Activated naive CD8-positive, alpha-beta T cell treated with anti-CD3 and anti-CD28 coated beads, Interleukin-2, amount 50 U/mL, for 16 hours (primary cell): Measurements from ENCODE around the gene TMEM198.

ENCODE experiments used
- DNase-seq: peaks from one replicate; pipeline ENCODE4 v3.0.0-alpha.2; 2020; ENCODE audit warnings: low read depth, low spot score

TMEM198 gene

DNA sequence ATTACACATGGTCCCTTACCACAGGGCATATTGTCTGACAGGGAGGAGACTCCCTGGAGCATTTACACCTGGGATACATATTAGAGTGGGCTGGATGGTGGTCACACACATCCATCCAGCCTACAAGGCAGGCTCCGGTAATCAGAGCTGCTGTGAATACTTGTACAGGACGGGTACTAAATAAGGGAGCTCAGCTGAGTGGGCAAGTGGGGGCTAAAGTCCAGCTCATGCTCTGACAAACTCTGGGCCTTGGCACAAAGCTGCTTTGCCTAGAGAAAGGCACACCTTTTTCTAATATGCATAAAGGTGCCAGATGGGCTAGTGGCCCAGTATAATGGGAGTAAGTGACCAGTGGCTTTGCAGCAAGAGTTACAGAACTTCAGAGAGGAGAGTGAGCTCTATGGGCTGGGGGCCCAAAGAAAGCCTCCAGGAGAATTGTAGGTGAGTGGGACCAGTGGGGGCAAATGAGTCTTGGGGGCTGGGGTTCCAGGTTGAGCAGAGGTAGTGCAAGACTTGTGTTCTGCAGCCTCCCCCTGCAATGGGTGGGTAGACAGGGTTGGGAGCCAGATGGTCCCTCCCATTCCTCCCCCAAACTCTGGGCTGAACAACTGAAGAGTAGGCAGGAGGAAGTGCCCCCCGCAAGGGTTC, 1.6 kb downstream of the TMEM198 start:
- DNase-seq: no peak

DNA sequence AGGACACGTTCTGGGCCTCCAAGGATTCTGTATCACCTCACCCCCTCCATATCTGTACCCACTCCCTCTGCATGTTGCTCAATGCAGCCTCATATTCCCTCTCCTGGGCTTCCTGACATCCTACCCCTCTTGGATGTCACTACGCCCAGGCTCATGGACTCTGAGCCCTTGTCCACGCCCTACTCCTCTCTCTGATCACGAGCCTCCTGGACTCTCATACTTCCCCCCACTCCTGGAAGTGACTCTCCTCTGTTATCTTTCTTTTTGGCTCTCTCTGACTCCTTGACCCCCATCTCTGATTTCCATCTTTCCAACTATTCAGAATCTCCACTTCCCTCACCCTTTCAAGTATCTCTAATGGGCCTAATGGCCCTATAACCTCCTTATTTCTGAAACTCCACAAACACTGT, 2.1 kb downstream of the TMEM198 start:
- DNase-seq: no peak

DNA sequence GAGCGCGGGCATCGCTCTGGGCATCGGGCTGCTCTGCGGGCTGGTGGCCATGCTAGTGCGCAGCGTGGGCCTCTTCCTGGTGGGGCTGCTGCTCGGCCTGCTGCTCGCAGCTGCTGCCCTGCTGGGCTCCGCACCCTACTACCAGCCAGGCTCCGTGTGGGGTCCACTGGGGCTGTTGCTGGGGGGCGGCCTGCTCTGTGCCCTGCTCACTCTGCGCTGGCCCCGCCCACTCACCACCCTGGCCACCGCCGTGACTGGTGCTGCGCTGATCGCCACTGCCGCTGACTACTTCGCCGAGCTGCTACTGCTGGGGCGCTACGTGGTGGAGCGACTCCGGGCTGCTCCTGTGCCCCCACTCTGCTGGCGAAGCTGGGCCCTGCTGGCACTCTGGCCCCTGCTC, 3.8 kb downstream of the TMEM198 start:
- no peak for DNase-seq

DNA sequence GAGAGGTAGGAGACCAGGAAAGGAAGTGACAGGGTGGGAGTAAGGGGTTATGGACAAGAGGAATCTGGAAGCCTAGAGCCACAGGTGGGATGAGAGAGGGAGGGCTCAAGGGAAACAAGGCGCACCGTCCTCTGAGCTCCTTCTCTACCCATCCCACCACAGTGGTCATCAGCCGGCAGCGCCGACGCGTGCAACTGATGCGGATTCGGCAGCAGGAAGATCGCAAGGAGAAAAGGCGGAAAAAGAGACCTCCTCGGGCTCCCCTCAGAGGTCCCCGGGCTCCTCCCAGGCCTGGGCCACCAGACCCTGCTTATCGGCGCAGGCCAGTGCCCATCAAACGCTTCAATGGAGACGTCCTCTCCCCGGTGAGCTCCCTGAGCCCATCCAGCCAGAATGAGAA, 5.2 kb downstream of the TMEM198 start:
- DNase-seq: no peak

DNA sequence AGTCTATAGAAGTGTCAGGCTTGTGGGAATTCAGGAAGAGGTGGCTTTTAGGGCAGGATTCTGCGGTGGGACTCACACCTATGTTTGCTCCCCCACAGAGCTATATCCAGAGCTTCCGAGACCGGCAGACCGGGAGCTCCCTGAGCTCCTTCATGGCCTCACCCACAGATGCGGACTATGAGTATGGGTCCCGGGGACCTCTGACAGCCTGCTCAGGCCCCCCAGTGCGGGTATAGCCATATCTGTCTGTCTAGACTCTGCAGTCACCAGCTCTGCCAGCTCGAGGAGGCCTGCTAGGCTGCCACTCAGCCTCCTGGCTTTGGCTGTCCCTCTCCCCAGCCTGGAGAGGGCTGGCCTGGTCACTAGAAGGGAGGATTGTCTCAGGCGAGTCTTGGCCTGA, 5.8 kb downstream of the TMEM198 start:
- no peak for DNase-seq

DNA sequence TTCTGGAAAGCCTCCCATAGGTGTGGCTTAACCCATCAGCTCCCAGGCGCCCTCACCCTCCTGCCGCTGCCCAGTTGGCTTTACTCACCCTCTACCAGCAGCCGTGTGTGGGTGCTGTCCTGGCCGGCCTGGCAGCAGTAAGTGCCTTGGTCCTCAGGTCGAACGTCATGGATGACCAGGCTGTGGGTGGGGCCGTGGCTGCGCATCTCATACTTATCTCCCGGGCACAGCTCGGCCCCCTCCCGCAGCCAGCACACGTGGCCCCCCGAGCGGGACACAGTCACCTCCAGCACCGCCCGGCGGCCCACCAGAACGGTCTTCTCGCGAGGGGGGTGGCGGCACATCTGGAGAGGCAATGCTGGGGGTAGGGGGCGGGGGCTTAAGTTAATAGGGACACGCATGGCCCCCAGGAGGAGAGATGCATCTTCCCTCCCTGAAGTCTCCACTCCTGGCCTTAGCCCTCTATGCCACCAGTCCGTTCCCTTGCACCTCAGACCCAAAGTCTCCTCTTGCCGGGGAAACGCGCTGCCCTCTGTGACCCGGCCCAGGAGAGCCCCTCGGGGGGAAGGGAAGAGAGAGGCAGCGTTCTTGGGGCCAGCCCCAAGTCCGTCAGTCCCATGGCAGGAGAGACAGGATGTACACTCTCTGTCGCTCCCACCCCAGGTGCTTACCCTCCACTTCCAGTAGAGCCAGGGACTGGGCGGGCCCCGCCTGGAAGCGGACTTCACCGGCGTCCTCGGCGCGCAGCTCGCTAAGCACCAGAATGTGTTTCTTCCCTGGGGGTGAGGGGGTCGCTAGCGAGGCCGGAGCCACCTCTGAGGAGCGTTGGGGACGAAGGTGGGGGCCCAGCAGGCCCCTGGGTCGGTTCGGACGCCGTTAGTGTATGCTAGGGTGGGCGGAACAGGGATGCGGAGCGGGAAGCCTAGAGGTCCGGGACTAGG, 7.9 kb downstream of the TMEM198 start:
- DNase-seq: no peak

DNA sequence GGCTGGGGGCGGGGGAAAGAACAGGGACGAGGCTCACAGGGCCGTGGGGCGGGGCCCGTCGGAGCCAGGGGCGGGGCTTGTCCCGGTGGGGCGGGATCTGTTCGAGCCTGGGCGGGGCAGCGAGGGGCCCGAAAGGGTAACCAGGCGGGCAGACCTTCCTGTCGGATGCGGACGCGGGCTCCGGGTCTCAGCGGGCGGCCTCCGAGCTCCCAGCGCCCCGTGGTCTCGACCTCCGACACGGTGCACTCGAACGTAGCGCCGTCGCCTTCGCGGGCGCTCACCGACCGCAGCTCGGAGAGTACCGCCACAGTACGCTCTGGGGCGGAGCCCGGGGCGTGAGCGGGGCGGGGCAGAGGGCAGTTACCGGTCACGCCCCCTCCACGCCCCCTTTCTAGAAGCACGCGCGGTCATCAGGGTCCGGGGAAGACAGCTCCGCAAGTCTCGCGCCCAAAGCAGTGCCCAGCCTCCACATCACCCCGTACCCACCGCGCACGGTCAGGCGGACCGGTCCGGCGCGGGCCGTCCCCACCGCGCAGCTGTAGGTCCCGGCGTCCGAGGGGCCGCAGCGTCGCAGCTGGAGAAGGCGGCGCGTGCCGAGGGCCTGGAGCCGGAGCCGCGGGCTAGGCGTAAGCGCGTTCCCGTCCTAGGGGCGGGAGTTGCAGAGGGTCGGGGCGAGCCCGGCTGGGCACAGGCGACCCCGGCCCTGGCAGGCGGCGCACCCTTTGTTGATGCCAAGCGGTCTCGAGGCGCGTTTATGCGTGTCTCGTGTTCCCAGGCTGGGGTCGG, 8.7 kb downstream of the TMEM198 start:
- peak; percentile 51 for DNase-seq

DNA sequence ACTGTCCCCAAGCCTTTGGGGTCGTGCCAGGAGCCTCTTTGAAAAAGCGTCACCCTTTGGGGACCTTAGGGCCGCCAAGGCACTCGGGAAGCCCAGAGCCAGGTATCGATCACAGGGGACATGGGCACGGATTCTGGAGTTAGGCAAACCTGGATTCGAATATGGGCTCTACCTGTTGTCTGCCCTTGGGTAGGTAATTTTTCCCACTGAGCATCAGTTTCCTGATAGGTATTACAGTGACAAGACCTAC, 9.3 kb downstream of the TMEM198 start:
- no peak for DNase-seq

DNA sequence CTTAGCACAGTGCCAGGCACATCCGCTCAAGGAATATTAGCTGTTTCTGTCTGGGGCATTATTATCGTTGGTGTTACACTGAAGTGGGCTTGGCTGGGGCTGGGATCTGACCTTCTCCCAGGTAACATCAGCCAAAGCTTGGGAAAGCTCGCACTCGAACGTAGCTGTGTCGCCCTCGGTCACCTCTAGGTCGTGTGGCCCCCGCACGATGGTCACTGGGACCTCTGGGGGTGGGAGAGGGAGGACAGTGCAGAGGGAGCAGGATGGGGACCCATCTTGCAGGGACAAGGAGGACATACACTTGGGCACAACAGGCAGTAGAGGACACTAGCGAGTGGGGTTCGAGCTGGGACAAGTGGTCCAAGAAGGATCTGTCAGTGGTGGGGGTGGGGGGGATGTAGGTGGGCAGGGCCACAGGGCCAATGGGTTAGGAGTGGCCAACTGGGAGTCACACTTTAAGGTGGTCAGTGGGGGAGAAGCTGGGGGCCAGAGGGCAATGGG, 9.7 kb downstream of the TMEM198 start:
- no peak for DNase-seq

DNA sequence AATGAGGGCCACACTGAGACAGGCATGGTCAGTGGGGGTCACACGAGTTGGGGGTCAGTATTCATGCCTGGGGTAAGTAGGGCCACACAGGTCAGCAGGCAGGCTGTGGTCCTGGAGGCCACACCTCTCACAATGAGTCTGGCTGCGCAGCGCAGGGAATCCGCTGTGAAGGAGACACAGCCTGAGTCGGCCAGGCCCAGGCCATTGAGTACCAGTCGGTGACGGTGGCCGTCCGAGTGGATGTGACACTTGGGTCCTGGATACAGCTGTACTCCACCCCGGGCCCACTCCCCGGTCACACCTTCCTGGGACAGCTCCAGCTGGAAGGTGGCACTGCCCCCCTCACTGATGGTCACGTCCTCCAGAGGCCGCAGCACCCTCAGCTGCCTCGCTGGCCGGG, 10.5 kb downstream of the TMEM198 start:
- DNase-seq: no peak

DNA sequence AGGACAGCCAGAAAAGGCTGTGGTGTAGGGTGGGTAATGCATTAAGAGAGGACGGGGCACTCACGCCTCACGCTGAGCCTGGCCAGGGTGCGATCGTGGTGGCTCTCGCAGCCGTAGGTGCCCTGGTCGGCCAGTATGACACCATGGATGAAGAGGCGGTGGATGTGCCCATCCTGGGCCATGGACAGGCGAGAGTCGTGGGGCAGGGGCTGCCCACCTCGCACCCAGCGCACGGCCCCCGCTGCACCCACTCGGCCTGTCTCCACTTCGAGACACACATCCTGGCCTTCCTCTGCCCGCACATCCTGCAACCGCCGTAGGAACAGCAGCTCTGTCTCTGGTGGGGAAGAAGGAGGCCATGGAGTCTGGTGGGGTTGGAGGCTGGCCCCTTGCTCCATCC, 12.1 kb downstream of the TMEM198 start:
- no peak for DNase-seq

DNA sequence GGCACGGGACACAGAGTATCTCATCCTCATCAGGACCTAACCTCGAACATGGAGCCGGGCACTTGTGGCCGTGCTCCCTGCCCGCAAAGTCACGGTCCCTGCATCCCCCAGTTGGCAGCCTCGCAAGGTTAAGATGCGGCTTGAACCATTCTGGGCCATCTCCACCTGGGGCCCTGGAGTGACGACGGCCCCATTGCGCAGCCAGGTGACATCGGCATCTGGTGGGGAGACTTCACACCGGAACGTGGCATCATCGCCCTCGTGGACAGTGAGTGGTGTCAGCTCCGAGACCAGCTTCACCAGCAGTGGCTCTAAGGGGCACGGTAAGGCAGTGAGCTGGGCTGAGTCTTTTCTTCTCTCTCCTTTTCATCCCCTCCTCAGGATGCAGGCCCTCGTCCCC, 12.6 kb downstream of the TMEM198 start:
- DNase-seq: no peak

DNA sequence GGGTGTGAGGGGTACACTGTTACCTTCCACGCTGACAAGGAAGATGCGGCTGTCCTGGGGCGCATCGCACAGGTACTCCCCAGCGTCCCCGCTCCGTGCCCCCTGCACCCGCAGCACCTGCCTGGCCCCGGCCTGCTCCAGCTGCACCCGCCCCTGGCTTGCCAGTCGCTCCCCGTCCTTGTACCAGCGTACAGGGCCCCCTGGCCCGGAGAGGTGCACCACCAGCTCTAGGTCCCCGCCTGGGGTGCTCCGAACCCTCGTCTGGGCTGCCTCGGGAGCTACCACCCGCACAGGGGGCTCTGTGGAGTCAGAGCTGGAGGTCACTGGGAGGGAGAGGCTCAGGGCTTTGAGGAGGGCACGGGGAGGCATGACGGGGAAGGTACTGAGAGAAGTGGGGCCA, 13.5 kb downstream of the TMEM198 start:
- DNase-seq: no peak

DNA sequence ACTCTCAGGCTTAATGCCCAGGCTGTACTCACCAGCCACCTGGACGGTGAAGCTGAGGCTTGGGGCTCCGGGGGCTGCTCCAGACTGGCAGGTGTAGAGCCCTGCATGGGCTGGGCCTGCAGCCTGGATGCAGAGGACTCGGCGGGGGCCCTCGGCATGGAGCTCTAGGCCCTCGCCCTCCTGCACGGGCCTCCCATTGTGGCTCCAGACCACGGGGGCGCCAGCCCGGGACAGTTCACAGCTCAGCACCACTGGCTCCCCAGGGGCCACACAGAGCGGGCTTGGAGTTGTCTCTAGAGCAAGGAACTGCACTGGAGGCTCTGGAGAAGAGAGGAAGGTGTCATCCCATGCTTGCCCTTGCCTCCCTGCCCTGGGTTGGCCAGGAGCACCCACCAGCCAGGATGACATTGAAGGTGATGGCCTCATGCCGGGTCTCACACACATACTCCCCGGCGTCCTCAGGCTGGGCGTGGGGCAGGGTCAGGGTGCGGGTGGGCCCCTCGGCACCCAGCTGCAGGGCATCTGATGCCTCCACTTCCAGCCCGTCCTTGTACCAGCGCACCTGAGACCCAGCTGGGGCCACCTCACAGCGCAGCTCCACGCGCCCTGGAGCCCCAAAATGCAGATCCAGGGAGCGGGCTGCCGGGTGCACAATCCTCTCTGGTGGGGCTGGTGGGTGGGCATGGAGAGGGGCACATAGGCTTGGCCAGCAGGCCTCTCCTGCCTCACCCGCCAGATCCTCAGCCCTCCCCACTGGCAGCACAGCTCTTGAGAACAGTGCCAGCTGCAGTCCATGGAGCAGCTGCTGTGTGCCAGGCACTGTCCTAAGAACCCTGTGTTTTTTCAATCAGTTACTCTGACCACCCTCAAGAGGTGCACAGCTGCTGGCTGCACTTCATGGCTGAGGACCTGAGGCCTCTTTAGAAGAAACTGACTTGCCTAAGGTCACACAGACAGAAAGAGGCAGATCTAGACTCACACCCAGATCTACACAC, 14.3 kb downstream of the TMEM198 start:
- DNase-seq: no peak

DNA sequence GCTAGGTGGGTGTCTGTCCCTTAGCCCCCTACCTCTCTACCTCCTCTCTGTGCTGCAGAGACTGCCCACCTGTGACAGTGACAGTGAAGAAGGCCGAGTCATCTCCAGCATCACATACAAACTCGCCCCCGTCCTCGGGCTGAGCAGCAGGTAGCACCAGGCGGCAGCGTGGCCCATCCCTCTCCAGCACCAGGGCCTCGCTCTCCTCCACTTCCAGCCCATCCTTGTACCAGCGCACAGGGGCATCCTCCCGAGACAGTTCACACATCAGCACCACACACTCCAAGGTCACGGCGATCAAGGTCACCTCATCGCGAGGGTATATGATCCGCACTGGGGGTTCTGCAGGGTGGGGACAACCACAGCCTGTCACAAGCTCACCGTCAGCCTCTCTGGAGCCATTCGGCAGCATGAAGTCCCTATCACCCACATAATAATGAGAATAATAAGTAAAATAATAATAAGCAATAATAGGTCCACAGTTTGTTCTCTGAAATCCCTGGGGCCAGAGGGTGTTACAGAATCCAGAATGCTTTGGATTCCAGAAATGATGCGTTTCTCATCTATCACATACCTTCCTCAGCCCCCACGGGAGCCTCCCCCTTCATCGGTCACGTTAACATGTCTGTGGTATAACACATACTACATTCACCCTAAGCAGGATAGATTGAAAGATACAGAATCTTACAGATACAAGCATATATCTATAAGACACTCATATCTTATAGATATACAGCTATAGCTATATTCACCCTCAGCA, 15.5 kb downstream of the TMEM198 start:
- no peak for DNase-seq

DNA sequence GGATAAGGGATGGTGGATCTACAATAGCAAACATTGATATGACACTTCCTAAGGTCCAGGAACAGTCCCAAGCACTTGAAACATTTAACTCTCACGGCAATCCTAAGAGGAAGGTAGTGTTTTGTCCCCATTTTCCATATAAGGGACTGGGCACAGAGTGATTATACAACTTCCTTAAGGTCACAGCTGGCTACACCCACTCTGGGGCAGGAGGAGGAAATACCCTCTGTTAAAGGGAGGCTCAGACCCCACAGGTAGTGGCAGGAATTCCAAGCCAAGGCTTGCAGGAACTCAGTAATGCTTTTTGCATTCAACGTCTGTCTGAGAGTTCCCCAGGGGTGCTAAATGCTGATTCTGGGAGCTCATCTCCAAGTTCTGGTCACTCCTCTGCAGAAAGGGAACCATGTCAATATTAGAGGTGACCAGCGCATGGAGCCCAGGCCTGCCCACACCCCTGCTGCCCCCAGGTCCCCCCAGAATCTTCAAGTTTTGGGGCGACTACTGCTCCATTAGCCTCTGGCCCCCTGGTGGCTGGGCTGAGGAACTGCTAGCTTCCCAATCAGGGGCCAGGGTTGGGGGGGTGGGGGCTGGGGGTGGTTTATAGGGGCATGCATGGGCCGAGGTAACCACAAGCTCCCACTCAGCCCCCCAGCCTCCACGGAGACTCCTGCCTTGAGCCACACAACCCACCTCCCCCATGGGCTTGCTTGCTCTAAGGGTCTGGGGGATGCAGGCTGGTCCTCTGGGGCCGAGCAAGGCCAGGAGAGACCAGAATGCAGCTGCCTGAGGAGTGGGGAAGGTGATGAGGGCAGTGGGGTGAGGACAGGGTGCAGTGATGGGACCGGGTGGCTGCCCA, 16.4 kb downstream of the TMEM198 start:
- no peak for DNase-seq

DNA sequence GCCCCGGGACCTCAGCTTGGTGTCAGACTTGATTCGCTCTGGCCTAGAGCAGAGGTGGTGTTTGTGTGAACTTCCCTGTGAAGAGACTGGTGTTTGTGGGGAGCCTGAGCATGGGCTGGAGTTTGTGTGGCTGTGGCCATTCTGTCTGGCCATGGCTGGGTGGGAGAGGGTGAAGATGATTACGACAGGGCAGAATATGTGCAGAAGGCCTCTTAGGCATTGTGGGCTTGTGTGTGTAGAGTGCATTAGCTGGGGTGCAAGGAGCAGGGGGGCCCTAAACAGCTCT, 17.0 kb downstream of the TMEM198 start:
- no peak for DNase-seq

DNA sequence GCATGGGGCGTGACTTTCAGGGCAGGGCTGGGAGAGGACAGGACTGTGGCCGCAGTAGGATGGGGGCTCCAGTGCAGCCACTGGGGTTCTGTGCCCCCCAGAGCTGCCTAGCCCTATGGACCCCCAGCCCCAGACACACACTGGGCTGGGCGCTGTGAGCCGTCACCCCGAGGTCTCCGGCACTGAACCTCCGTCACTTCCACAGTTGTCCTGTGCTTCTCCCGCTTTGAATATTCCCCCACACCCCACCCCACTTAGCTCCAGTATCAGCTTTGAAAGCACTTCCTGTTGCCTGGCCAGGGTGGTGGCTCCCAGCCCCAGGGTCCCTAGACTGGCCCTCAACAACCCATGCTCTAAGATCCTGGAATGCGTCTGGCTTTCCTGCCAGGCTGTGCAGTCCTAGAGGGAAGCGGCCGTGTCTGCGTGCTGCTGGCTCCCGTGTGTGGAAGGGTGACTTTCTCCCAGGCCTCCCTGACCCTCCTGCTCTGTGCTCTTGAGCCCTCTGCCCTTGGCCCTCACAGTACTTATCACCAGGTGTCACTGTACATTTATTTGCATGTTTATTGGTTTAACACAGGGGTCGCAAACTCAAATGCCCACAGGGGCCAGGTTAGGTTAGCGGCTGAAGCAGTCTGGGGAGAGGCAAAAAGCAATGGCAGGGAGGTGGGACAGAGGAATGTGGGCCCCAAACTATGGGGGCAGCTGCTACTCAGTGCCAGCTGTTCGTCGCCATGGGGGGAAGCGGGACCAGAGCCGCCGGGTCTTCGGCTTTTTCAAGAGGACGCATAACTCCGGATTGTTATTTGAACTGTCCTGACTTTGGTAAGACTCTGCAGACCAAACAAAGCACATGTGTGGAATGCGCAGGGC, 17.6 kb downstream of the TMEM198 start:
- DNase-seq: no peak
